GM21381 (cell line): ENCODE data around the gene CDK14.
A peak's percentile ranks its signal among the peaks of the same experiment; 100 is the strongest.

Experiments used
- ATAC-seq: cut with Tn5 transposase; IDR thresholded peaks from one replicate; pipeline ENCODE4 v1.9.1; 2021; ENCODE audit warnings: mild to moderate bottlenecking, moderate library complexity; ENCODE audit not compliant: unreplicated experiment

CDK14 gene

DNA sequence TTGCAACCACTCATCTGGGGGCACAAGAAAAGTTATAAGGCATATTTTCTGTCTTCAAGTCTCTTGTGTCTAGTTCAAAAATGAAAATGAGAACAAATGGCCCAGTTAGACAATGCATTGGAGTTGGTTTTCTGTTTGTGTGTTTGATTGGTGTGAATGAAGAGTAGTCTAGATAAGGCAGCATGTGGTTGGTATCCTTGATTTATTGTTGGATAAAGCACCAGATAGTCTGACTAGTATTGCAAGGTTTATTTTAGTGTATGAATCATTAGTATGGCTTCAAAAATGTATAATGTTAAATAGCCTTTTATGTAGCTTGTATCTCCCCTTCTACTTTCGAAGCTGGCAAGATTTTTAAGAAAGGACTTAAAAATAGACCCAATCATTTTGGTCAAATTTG, 237.3 kb downstream of the CDK14 start:
- ATAC-seq, result no peak

DNA sequence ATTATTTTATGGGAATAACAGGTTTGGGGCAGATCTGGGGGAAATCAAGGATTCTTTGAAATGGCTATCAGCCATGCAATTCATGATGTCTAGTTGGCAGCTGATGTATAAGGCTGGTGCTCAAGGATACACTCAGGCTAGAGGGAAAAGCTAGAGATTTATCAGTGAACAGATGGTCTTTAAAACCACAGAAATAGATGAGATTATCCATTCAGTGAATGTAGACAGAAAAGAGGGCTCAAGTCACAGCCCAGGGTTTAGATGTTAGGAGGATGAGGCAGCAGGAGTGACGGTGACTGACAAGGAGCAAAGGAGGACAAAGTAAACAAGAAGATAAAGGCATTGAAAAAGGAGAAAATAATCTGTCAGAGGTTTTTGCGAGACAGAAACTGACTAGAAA, 238.7 kb downstream of the CDK14 start:
- ATAC-seq, result no peak

DNA sequence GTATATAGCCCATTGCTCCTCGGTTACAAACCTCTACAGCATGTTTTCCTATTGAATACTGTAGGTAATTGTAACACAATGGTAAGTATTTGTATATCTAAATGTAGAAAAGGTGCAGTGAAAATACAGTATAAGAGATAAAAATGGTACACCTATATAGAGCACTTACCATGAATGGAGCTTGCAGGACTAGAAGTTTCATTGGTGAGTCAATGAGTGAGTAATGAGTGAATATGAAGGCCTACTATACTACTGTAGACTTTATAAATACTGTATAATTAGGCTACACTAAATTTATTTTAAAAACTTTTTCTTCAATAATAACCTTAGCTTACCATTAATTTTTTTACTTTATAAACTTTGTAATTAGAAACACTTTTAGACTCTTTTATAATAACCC, 239.7 kb downstream of the CDK14 start:
- no peak for ATAC-seq

DNA sequence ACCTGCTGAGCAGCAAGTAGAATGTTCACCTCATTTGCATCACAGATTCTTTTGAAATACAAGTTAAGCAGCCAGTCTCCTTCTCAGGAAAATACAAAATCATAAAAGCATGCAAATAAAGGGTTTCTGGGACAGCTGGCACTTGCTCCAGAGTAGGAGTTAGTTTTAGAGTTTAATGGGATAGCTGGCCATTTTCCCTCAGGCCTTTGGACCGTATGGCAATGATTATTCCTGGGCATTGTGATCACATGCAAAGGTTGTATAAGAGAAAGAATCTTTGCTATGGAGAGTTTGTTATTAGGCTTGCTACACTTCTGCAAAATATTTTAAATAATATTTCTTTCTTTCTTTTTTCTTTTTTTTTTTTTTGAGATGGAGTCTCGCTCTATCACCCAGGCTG, 240.8 kb downstream of the CDK14 start:
- no peak for ATAC-seq

DNA sequence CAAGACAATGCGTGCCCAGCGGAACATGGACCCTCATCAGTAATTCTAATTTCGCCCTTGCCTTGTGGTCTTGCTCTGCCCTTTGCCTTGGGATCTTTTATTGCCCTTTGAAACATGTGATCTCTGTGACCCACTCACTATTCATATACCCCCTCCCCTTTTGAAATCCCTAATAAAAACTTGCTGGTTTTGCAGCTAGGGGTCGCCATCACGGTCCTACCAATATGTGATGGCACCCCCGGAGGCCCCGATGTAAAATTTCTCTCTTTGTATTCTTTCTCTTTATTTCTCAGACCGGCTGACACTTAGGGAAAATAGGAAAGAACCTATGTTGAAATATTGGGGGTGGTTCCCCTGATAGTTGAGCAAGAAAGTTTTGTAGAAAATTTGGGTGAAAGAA, 242.7 kb downstream of the CDK14 start:
- ATAC-seq, result no peak

DNA sequence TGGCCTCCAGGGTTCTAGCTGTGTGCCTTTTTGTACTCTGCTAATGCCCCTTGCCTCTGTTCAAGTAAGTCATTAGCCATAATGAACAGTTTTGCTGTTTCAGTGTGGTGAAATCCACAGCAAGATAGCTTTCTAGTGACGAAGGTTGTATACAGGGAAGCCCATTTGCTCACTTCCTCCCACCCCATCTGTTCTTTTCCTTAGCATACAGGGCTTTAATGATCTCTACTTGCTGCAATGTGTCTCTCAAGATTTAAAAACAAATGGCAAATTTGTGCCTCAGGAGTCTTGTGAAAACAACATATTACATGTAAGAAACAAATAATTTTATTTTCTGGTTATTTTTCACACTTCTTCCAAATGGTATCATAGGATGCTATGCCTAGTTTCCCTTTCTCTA, 243.2 kb downstream of the CDK14 start:
- no peak for ATAC-seq

DNA sequence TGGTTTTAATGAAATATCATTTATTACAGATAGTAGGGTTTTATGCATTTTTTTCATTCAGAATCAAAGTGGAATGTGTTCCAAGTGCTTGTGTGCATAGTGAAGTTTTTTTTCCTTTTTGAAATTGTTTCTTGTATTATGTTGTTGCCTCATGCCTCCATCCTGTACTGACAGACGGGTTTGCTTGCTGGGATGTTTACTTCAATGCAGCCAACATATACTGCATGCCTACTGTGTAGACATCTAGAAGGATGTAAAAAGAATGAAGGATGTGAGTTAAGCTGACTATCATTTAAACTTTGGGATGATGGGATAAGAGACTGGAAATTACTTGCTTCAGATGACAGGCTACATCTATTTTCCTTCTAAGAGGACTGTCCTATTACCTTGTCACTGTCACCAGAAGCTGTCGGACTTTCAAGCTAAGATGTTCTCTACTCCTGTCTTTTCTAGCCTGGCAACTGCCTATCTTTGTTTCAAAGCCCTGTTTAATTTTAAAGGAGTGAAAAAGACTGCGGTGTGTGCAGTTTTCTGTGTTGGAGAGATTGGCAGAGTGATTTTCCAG, 243.7 kb downstream of the CDK14 start:
- no peak for ATAC-seq

DNA sequence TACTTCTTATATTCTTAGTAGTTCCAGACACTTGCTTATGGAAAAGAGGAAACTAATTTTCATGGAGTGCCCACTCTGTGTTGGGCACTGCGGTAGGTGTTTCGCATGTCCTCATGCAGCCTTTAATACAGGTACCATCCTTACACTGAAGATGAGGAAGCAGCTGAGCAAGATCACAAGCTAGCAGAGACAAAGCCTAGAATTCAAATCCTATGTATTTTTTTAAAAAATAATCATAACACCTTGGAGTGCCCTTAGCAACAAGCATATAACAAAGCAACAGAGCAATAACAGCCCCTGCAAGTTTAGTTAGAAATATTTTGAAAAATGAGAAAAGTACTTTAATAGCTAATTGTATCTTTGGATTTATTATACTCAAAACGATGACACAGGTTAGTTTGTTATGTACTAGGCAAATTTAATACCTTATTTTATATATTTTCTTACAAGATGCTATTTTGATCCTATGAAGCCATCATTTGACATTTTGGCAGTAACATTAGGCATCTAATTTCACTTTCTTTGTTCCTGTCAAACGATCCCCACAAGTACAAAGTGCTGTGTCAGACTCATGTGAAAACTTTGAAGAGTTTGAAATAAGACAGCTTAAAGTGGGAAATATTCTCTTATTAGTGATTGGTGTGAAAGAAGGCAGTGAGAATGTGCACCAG, 245.8 kb downstream of the CDK14 start:
- no peak for ATAC-seq

DNA sequence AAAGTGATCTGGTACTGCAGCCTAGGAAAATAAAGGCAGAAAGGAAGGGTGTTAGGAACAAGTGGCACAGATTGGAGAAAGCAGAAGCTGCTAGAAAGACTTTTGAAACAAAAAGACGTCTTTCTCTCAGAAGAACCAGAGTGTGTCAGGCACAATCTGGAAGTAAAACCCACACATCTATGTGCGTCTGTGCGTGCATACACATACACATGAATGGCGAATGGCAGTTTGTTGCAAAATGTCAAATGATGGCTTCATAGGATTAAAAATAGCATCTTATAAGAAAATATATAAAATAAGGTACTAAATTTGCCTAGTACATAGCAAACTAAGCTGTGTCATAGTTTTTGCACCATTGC, 246.3 kb downstream of the CDK14 start:
- no peak for ATAC-seq

DNA sequence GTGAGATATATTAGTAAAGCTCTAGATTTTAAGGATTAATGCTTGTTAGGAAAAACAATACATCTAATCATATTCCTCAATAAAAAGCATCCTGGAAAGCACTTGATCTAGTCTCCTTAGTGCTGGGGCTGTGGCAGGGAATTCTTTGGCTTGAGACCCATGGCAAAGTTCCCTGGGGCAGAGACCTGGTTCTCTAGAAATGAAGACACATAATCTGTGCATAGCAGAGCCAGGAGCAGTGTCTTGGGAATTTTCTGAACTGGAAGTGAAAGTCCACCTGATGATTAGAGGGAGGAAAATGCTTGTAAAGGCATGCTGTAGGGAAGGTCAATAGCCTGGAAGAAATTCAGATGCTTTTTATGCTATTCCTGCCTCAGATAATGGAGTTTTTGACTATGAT, 247.4 kb downstream of the CDK14 start:
- ATAC-seq, result no peak

DNA sequence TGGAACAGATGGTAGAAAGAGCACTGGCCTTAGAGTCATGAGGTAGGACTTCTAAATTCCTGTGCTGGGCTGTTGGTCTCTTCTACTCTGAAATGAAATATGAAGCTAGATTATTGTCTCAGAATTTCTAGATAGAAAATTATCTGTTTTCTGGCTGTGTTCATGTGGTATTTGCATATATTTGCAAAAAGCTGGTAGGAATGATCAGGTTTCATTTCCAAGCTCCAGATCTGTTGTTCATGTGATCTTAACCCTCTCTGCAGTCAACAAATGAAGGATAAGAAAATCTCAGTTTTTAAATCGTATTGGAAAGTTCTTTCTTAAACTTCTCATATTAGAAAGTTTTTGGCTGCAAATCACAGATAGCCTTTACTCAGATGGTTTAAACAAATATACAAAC, 248.3 kb downstream of the CDK14 start:
- no peak for ATAC-seq

DNA sequence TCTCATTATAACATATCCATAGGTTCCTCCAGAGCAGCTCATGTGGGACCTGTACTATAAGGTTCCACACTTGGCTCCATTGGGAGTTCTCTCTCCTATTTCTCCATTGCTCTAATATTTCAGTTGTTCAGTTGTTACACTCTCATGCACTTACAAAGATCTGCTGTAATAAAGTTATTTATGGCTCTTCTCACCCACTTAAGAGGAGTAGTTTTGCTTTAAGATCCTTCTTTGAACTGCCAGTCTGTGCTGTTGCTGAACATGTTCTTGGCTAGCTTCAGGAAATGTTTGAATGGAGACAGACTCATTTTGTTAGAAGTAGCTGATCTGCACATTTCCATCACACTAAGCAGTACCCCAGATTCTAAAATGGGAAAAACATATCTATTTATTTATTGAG, 250.1 kb downstream of the CDK14 start:
- ATAC-seq, result no peak

DNA sequence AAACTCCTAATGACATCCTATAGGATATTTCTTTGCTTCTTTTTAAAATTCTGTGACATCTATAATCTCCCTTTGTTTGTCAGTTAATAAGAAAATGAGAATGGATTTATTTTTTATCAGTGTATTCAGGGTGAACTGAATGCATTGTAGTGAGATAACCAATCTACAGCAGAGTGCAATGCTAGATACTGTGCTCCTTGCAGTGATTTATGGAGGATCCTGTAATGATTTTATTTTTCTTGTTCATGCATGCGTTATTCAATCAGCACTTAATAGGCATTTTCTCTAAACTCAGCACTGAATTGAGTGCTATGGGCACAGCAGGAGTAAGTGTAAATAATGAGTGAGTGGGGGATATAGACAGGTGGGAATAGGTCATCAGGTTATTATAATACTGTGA, 253.9 kb downstream of the CDK14 start:
- ATAC-seq, result no peak

DNA sequence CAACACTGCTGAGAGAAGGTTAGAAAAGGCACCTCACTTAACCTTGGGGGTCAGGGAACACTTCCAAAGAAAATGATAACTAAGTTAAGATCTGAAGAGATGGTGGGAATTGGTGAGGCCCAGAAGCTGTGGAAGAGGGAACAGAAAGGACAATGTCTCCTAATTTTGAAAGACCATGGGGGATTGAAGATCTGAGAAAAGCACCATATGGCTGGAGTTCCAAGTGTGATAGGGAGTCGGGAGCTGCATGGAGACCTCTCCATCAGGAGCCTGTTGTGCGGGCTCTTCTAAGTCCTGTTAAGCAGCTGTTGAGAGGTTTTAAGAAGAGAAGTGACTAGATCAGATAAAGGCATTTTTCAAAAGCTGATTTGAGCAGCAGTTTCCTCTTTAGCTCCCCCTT, 254.3 kb downstream of the CDK14 start:
- ATAC-seq, result no peak

DNA sequence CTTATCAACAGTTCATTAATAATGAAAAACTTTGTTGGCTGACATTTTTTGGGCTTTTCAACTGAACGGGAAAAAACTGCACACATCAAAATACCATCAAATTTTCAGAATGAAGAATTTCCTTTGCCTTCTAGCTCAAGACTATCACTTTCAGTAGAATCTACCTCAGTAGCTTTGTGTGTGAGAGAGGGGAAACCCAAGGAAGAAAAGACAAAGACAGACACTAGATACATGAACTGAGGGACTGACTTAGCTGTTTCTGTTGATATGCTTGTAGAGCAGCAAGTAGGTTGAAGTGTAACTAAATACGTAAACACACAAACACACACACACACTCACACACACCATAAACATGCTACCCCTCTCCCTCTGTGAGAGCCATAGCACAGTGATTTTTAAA, 257.1 kb downstream of the CDK14 start:
- ATAC-seq, result peak; percentile 48

DNA sequence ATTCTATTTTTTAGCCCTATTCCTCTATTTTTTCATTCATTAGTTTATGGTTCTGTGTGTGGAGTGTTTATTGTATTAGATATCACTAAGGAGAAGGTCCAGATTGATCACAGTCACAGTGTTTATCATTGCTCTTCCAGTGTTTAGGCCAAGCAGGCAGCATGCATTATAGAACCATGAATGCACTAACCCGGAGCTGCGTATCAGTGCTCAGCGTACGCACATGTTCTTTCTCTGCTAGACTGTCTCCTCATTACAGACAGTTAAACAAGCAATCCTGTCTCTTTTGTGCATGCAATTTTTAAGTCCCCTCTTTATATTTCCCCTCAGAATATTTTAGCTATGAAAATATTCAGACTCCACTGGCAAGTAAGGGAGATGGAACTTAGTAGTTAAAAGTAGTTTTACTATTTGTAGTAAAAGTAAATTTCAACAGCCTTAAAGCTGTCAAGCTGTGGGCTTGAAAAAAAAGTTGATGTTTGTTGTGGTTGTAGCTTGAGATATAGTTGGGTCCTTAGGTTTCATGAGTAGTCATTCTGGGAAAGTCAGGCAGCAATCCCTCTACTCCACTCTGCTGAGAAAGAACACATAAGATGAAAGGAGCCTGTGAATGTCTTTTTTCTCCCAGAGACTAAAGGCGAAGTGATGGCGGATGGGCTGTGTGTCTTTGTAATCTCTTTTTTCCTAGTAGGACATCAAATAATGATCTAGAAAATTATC, 260.4 kb downstream of the CDK14 start:
- ATAC-seq, result no peak

DNA sequence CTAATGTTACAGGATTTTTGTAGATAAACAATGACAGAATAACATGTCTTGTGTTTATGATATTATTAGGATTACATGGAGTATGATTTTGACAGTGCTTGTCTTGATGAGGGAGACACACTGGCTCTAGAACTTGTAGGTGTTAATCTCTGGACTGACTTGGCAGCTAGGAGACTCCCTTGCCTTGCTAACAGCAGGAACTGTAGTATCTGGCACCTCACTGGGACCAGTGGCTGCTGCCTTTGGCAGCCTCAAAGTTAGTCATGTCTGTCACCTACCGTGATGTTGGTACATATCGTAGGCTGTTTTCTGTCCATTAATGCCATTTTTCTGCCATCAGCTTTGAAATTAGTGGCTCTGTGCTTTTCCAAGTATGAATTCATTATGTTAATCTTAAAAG, 261.5 kb downstream of the CDK14 start:
- ATAC-seq, result no peak

DNA sequence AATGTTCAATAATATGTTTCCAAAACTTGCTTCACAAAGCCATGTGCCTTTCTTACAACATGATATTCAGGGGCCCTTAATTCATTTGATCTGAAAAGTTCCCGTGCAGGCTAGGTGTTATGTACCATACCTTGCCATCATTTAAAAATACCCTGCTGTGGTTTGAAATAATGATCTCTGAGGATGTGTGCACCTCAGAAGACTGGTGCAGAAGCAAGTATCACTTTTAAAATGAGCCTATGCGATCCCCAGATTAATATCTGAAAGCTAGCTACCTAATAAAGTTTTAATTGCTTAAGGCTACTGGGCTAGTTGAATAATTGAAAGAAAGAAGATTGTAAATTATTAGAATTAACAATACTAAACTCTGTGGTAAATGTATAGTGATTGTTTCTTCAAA, 262.4 kb downstream of the CDK14 start:
- no peak for ATAC-seq

DNA sequence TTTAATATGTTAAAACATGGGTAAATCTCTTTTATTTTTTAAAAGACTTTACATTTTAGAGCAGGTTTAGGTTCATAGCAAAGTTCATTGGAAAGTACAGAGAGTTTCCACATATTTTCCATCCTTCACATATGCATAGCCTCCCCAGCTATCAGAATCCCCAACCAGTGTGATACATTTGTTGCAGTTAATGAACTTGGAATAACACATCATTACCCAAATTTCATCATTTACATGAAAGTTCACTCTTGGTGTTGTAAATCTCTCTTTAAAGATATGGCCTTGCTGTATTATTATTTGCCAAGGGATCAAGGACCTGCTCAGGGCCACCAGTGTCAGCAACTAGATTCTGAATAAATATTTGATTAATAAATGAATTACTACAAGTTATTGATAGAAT, 263.4 kb downstream of the CDK14 start:
- ATAC-seq, result no peak

DNA sequence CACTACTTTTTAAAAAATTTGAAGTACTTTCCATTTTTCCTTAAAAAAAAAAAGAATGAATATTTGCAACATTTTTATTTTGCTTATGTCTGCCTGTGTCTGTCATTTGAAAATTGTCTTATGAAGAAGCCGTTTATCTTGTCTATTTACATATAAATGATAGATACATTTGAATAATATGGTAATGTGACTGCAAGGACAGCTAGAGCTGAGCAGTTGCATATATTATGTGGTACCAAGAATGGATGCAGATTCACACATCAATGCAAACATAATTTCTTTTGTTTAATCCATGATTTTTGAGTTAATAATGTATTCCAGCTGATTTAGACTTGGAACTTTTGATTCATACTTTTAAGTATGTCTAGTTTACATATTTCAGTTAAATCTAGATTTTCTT, 268.0 kb downstream of the CDK14 start:
- ATAC-seq, result no peak

DNA sequence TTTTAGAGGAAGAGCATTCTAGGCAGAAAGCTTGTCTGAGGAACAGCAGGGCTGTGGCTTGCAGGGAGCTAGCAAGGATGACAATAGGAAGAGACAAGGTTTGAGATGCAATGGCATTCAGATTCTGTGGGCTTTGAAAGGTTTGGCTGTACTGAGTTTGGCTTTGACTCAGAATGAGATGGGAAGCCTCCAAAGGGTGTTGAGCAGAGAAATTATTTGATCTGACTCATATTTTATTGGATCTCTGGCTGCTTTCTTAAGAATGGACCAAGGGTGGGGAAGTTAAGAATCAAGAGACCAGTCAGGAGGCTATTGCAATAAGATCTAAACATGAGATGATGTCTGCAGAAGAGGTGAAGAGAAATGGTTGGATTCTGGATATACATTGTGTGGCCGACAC, 273.2 kb downstream of the CDK14 start:
- ATAC-seq, result no peak

DNA sequence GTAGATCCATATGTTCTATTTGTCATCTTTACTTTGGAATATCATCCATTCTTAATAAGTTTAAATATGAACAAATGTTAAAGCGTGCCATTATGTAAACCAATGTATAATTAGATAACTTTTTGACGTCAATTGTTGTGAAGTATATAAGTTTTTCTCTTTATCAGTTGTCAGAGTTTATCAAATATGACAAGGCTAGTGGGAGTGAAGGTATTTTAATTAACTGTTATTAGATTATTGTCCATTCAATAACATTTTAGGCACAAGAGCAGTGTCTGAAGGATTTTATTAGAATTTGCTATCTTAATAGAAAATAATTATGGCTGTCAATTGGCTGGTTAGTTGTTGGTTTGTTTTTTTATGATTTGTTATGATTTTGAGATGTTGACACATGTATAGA, 280.6 kb downstream of the CDK14 start:
- no peak for ATAC-seq

DNA sequence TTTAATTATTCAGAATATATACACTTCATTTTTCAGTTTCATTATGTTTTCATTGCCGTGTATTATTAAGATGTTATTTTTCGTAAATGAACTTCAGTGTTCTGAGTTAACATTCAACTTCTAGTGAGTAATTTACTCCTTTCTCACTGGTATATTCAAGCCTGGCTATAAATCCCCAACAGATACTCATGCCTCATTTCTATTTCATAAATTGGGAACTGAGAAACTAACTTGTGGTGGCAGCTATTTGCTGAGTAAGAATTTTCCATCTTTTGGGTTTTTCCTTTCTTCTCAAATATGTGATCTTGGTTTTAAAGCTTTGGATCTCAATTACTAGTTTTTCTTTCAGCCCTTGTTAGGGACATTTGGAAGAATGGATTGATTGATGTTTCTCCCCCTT, 281.1 kb downstream of the CDK14 start:
- peak; percentile 65 for ATAC-seq
